ENCODE data around the gene CLEC2A.

Gene CLEC2A

GRCh38 chr12:9931245-9931644 lies 925 bp downstream of the CLEC2A start:
- DNase-seq = no peak

DNA sequence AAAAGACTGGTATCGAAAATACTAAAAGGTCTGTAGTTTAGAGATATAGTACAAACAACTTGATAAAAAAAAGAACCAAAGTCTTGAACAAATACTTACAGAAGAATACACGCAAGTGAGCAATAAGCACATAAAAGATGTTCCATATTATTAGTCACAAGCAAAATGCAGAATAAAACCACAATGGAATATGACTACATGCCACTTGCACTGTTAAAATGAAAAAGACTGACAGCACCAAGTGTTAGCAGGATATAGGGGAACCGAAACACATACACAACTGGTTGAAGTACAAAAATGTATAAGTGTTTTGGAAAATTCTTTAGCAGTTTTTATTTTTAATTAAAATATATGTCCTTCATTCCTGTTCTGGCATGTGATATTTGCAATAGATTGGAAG lies 3.6 kb downstream of the CLEC2A start:
- no peak for DNase-seq

DNA sequence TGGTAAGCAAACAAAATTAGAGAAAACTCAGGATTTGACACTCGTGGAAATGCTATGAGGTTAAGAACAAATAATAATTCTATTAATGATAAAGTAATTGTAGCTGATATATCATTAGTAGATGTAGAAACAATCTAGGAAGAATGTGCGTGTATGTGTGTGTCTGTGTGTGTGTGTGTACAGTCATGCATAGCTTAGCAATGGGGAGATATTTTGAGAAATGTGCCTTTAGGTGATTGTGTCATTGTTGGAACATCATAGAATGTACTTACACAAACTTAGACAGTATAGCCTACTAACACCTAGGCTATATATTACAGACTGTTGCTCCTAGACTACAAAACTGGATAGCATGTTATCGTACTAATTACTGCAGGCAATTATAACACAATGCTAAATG lies 5.3 kb downstream of the CLEC2A start:
- no peak for DNase-seq

DNA sequence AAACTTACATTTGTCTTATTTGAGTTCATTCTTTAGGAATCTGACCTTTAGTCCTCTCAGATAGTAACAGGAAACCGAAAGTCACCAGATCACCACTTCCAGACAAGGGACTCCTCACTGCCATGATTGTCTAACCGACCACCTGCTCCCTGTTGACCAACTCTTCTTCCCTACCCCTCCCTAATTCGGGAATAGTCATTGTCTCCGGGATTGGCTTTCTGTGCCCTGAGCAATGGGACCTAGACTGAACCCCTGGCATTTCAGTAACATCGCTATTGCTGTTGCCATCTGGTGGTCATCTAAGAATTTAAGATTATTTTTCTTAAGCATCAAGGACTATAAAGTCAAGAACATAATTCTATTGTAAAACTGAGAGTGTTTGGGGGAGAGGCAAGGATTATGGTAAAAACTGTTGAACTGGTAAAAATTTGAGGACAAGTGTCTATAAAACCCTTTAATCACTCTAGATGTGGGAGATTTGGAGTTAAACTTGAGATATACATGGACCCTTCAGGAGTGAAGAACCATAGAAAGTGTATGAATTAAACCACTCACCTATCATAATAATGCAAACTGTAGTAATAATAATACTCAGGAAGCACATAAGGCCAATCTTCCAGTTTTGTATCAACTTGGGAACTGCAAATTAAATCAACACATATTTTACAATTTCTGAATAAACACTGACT lies 6.3 kb downstream of the CLEC2A start:
- DNase-seq = peak in 1 of 2 experiments; percentile 11

GRCh38 chr12:9922429-9922828 lies 9.7 kb downstream of the CLEC2A start:
- no peak for DNase-seq

DNA sequence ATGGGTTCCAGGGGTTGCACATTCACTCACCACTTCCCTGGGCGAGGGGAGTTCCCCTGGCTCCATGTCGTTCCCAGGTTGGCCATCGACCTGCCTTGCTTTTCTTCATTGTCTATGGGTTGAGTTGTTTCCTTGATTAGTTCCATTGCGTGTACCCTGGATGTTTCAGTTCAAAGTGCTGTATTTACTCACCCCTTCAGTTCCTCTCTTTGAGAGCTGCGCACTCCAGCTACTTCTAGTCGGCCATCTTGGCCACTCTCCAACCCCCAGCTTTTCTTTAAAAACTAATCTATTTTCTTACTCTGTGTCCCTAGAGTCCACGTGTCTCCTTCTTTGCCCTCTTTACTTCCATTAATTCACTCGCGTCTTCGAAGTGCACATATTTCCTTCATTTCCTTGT lies 11.7 kb downstream of the CLEC2A start:
- no peak for DNase-seq

GRCh38 chr12:9919443-9919842 lies 12.7 kb downstream of the CLEC2A start:
- no peak for DNase-seq

- DNase-seq = no peak
These were observed 20.5 kb downstream of the CLEC2A start for GRCh38 chr12:9911708-9912107.

GRCh38 chr12:9910716-9911421 lies 21.3 kb downstream of the CLEC2A start:
- DNase-seq = no peak

DNA sequence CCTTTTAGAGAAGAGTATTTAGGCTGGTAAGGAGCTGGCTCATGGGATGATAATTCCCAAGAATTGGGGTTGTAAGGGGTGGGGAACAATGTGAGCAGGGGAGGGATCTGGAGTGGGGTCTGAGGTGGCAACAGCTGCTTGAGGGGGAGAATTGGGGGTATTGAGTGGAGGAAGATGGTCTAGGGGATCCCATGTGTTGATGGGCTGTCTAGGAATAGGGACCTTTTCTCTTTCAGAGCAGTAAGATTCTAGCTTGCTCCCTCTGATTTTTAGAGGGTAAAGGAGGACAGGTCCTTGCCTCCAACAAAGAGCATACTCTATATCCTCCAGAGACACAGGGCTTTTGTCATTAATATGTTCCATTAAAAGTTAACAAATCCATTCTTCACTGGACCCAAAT lies 22.4 kb downstream of the CLEC2A start:
- no peak for DNase-seq

- DNase-seq = no peak
These were observed 23.8 kb downstream of the CLEC2A start for GRCh38 chr12:9908350-9908749.

GRCh38 chr12:9907769-9908168 lies 24.4 kb downstream of the CLEC2A start:
- DNase-seq = no peak

DNA sequence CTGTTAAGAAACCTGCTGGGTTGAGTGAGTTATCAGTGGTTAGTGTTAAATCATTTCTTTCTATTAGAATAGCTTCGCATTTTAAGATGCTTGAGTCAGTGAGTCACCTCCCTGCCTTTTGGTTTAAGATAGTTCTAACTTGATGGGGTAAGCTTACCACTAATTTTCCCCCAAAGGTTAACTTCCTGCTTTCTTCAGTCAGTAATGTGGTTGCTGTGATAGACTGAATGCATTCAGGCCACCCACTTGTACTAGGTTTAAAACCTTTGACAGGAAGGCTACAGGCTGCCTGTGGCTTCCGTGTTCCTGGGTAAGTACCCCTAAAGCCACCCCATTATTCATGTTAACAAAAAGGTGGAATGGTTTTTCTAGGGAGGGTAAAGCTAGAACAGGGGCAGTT lies 25.3 kb downstream of the CLEC2A start:
- no peak for DNase-seq

DNA sequence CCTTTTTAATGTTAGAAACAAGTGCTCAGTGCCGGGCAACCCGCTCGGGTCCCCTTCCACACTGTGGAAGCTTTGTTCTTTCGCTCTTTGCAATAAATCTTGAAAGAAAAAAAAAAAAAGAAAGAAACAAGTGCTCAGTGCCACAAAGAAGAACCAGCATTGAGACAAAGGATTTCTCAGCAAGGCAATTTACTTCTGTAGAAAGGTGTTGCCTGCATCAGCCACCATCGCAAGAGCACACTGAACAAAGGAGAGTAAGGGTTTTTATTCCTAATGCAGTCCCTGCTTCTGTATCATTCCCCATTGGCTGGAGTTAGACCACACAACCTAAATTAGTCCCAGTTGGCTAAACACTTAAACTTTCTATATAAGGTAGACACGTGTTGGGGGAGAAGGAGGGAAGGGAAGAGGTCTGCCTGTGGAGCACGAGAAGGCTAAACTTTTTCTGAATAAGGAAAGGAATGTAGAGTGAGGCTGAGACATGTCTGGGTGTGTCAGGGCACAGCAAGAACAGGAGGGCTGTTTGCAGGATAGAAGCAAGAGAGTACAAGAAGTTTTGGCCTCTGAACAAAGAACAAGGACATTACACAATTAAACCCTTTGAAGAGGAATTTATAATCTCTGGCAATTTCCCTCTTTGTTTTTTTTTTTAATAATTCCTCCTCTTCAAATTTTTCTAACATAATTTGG lies 29.5 kb downstream of the CLEC2A start:
- no peak for DNase-seq

DNA sequence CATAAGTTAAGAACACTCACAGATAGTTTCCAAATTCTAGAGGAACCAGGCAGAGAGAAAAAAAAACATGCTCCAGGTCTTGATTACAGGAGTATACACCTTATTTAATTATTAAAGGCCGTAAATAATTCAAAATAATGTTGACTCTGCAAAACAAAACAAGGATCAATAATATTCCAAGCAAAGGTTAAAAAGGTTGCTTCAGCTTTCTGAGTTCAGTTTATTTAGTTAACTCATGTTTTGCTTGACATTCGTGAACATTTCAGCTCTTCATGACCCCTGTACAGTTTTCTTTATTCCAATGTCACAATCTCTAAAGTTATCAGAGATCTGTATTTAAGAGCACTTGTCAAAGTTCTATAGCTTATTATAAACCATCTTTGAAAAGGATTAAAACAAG lies 31.2 kb downstream of the CLEC2A start:
- DNase-seq = no peak

GRCh38 chr12:9899209-9899608 lies 33.0 kb downstream of the CLEC2A start:
- DNase-seq = no peak

DNA sequence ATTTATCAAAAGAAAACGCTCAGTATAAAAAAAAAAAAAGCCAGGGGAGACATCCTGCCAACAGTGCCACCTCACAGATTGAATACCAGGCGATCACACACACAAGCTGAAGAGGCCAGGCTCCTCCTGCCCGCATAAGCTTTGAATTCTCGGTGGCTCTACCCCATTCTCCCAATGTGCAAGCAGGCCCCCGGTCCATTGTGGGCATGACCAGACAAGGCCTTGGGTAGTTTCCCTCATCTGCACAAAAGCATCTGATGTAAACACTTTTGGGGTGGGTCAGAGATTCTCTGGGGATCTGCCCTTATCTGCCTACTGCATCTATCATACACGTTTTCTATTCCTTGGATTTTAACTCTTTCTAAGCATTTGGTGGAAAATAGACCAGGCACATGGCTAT lies 34.6 kb downstream of the CLEC2A start:
- no peak for DNase-seq

- DNase-seq = no peak
These were observed 36.8 kb downstream of the CLEC2A start for GRCh38 chr12:9895215-9895971.

DNA sequence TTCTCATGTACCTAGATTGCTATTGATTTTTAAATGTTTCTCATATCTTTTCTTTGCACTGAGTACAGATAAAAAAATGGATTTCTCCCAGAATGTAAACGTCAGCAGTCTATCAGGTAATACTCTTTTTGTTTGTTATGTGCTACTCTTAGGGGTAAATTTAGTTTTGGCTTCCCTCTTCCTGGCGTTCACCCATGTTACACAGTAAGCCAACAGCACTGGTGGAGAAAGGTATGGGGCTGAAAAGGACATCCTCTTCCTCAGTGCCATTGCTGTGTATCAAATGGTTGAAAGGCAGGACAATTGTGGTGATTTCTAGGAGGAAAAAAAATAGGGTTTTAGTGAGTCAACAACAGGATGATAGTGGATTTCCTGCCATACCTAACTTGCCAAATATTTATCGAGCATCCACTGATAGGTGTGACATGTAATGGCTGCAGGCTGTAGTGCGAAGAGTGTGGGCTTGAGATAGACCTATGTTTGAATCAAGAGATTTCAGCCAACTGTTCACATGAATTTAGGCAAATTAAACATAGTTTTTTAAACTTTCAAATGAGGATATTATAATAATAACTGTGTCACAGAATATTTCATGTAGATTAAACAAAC lies 43.4 kb downstream of the CLEC2A start:
- no peak for DNase-seq

DNA sequence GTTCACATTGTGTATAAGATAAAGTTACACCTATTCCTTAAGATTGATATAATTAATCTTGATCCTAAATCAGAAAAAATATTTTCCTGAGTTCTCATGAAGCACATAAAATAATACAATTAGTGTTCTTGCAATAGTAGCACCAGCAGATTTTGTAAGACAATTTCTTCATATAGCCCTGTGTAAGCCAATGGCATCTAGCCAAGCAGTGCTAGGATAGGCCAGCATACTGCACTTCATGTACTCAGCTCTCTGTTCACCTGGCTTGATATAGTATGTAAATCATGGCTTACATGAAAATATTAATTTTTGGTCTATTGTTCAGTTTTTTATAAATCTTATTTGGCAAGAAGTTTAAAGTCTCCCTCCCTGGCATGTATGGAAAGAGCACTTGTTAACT lies 49.0 kb downstream of the CLEC2A start:
- DNase-seq = no peak

DNA sequence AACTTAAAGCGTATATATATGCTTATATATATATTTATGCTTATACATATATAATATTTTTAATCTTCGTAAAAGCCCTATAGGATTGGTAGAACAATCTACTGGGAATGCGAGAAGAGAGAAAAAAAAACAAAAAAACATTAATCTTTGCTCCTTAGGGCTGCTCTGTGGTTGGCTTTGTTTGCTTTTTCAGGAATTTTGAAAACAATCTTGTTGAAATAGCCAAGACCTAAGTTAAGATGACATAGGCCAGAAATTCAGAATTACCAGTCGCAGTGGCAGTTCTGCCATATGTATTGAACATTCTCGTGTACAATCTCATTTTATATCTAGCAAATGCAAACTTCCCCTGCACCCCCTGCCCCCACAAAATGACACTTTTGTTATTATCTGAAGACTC lies 50.2 kb downstream of the CLEC2A start:
- no peak for DNase-seq

DNA sequence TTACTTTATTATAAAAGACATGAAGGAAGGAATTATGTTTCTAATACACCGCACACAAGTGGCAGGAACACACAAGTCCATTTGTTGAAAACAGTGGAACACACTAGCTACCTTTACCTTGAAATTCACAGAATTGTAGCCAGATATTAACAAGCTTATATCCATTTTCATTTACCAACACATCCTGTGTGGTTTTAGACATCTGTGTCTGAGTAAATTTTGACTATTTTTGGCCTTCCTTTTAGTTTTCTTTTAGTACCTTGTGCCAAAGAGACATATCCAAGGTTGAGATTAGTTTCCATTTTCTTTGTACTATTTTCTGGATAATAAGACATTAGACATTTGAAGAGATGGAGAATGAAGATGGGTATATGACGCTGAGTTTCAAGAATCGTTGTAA lies 50.9 kb downstream of the CLEC2A start, which contains the start of gene KLRF2:
Gene KLRF2 (plus strand): TSS at position 244 of the 400 bp plus-strand sequence. CDS start 107 bp downstream, at position 351.
- no peak for DNase-seq

DNA sequence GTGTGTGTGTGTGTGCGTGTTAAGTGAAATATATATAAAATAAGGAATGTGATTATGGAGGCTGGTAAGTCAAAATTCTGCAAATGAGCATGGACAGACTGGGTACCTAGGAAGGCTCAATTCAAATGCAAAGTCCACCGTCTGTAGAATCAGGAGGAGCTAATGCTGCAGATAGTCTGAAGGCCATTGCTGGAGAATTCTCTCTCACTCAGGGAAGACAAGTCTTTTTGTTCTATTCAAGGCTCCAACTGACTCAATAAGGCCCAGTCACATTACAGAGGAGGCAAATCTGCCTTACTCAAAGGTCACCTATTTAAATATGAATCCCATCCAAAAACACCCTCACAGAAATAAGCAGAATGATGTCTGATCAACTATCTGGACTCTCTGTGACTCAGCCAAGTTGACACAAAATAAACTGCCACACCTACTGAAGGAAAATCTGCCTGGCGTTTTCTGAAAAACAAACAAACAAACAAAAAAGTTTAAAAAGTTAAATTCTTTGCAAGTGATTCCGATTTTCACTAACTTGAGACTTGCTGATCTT lies 51.6 kb downstream of the CLEC2A start:
- DNase-seq = no peak
